HG02970 (cell line): Measurements from ENCODE around the gene PCP2.
"Not testable (repeated sequence)": the region's sequence is repeated elsewhere in the genome, so short reads cannot be mapped to it uniquely, and the experiment has no call there.

Experiments used
- ATAC-seq: cut with Tn5 transposase; IDR thresholded peaks from one replicate; pipeline ENCODE4 v1.9.1; 2021; ENCODE audit warnings: mild to moderate bottlenecking, moderate library complexity, moderate number of reproducible peaks; ENCODE audit not compliant: unreplicated experiment, low FRiP score

PCP2 gene

DNA sequence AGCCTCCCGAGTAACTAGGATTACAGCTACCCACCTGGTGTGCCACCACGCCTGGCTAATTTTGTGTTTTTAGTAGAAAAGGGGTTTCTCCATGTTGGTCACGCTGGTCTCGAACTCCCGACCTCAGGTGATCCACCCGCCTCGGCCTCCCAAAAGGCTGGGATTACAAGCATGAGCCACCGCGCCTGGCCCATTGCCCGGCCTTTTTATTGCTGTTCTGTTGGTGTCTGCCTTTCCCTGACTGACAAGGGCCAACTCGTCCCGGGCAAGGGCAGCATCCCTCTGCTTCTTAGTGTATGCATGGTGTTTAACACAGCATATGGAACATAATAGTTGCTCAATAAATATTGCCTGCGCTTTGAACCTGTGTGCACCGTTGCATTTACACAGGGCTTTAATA lies 29.1 kb upstream of the PCP2 start:
- no peak for ATAC-seq

DNA sequence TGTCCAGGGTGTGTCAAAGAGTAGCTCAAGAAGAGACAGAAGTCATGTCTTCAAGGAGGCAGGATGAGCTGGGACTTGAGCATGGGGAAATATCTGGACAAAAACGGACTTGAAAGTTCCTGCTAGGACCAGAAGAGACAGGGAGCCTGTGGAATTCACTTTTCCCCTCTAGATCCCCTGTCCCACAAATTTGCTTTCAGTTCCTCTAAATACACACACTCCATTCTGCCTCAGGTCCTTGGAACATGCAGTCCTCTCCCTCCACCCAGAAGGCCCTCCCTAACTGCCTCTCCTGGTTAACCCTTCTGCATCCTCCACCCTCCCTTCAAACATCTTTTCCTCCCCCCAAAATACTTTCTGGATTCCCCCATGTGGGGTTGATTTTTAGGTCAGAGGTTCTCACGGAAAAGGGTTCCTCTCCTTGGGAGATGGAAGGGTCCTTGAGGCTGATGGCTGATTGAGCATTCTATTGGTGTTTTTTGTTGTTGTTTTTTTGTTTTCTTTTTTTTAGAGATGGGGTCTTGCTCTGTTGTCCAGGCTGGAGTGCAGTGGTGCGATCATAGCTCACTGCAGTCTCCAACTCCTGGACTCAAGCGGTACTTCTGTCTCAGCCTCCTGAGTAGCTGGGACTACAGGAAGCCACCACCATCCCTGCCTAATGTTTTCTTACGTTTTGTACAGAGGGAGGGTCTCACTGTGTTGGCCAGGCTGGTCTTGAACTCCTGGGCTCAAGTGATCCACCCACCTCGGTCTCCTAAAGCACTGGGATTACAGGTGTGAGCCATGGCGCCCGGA lies 28.4 kb upstream of the PCP2 start:
- no peak for ATAC-seq

DNA sequence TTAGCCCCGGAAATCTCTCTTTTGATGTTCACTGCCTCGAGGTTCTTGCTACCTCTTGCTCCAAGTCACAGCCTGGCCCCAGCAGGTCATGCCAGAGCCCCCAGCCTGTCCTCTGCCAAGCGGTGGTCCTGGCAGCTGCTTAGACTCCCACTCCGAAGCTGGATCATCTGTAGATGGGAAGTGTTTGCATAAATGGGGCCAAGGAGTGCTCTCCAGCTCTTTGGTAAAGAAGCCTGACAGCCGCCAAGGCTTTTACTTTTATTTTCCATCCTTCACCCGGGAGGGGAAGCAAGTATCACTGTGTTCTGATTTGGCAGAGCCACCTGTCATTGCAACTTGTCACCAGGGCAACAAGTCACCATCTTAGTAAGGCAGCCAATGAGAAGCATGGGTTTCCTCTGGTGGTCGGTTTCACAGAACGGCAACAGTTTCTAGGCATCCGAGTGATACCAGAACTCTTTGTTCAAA lies 24.7 kb upstream of the PCP2 start:
- ATAC-seq: no peak

DNA sequence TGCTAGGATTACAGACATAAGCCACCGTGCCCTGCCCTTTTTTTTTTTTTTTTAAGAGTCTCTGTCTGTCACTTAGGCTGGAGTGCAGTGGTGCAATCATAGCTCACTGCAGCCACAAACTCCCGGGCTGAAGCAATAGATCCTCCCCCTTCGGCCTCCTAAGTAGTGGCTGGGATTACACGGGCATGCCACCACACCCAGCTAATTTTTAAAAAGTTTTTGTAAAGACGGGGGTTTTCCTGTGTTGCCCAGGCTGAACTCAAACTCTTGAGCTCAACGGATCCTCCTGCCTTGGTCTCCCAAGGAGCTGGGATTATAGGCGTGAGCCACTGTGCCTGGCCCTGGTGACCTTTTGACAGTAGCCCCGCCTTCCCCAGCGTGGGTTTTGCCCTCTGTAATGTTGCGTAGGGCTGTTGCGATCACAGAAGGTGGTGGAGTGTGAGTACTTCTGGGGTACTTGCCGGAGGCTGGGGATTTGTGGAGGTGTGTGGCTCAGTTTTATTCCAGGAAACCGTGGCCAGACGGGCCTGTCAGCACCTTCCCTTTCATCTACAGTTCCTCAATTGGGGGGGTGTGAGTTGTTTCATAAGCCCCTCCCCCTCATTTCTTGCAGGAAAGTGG lies 23.7 kb upstream of the PCP2 start:
- ATAC-seq: no peak

DNA sequence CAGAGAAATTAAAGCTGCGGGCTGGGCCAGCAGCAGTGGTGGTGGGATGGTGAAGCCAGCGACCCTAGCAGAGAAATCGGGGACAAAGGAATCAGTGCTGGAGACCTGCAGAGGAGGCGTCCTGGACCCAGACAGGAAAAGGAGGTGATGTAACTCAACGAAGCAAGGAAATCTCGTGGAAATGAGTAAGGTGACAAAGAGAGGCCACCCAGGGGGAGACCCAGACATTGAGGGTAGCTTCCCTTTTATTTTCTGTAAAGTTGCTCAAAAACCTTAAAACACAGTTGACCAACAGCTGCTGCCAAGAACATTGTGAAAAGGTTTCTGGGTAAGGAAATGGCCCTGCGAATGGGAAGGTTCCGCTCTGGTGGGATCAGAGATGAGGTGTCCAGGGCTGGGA lies 22.1 kb upstream of the PCP2 start:
- no peak for ATAC-seq

DNA sequence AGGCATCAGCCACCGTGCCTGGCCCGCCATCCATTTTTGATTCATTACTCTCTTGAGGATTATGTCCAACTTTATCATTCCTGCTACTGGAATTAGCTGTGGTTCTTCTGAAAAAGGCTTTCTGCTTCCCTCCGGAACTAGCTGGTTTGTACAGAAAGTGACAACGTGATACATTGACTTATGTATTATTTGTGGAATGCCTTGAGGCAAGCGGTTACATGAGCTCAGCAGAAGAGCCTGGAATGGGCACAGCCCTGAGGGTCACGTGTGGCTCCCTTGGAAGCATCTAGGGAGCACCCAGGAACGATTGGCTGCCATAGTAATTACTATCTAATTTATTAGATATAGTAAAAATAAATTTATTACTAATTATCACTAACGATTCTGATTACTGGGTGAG lies 20.9 kb upstream of the PCP2 start:
- no peak for ATAC-seq

DNA sequence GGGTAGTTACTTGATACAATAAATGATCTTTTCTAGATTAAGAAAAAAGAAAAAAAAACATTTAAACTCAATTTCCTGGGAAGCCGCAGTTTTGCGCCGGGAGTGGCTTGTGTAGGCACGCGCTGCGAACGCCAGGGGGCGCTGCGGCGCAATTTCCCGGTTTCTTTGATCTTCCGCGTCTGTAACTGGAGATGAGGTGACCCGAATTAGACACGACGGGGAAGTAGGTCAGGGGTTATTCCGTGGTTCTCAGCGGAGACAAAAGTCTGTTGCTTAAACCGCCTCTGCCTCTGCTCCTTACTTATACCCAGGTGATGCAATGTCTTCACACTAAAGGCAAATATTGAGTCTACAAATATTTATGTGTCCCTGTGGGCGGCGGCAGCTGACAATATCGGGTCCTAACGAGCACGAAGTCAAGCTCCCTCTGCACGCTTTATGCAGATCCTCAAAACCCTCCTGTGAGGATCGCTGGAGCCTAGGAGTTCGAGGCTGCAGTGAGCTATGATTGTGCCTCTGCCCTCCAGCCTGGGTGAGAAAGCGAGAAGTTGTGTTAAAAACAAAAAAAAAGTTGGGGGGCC lies 18.6 kb upstream of the PCP2 start:
- ATAC-seq: no peak

DNA sequence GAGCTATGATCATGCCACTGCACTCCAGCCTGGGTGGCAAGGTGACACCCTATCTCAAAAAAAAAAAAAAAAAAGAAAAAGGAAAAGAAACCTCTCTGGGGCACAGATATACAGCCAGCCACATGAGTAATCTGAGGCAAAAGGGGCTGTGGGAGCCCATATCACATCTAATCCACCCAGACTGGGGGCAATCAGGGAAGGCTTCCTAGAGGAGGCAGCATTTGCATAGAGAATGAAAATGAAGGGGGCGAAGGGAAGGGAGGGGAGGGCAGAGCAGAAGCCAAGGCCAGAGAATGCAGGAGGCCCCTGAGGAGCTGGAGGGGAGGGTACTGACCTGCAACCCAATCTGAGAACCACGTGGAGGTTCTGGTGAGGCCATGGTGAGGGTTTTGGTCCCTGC lies 16.6 kb upstream of the PCP2 start:
- no peak for ATAC-seq

DNA sequence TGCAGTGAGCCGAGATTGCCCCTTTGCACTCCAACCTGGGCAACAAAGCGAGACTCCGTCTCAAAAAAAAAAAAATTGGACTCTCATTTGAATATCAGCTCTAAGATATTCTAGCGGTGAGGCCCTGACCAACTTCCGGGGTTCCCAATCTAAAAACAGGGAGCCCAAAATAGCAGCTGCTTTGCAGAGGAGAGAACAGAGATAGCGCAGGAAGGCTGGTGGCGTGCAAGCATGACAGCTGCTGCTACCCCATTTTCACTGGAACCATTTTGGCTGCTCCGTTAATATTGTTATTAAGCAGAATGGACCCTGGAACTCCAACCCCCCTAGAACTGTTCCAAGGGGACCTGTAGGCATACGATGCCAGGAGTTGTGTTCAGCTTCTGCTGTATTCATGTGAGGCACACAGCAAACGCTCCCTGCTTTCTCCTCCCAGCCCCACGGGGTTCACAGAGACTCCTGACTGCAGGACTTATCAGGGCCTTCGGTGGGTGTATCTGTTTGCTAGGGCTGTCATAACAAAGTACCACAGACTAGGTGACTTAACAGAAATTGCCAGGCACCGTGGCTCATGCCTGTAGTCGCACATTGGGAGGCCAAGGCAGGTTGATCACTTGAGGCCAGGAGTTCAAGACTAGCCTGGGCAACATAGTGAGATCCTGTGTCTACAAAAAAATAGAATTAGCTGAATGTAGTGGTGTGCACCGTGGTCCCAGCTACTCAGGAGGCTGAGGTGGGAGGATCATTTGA lies 14.9 kb upstream of the PCP2 start:
- no peak for ATAC-seq

DNA sequence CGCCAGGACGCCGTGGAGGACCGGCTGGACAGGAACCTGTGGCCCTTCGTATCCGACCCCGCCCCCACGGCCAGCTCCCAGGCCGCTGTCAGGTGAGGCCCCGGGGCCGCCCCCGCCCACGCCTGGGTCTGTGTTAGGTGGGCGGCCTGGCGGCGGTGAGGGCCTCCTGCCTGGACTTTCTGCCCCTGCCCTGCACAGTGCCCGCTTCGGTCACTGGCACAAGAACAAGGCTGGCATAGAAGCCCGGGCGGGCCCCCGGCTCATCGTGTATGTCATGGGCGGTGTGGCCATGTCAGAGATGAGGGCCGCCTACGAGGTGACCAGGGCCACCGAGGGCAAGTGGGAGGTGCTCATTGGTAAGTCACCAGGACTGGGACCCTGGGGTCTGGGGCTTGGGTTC lies 13.6 kb upstream of the PCP2 start:
- no peak for ATAC-seq

DNA sequence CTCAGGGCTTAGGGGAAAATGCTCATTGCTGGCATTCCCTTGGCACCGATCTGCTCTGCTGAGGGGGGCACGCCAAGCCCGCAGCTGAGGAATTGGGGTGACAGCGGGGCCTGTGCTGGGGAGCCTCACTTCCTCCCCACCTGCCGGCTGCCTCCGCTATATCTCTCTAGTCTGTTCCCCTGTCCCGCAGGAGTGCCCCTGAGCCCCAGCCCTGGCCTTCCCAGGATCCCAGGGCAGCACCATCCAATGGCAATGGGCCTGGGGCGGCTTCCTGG lies 12.8 kb upstream of the PCP2 start:
- ATAC-seq: no peak

DNA sequence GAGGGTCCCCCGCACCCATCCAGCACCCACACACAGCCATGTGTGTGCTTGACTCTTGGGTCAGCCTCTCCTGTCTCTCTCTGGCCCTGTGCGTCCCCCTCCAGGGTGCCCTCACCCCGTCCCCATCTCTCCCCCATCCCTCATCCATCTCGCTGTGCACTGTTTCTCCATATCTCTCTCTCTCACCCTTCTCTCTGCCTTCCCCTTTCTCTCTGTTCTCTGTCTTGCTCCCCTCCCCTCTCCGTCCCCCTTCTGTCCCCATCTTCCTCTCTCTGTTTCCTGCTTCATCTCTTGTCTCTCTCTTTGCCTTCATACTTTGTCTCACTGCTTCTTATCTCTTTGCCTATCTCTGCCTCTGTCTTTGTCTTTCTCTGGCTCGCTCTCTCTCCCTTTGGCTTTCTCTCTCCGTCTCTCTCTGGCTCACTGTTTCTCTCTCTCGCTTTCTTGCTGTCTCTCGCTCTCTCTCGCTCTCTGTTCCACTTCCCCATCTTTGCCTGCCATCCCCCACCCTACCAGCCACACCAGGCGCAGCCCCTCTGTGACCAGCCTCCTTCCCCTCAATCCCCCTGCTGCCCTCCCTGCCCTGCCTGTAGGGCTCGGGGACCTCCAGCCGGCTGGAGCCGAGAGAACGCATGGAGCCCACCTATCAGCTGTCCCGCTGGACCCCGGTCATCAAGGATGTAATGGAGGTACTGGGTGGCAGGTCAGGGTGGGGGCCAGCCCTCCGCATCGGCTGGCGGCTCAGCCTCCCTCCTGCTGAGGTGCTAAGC lies 12.3 kb upstream of the PCP2 start:
- no peak for ATAC-seq

DNA sequence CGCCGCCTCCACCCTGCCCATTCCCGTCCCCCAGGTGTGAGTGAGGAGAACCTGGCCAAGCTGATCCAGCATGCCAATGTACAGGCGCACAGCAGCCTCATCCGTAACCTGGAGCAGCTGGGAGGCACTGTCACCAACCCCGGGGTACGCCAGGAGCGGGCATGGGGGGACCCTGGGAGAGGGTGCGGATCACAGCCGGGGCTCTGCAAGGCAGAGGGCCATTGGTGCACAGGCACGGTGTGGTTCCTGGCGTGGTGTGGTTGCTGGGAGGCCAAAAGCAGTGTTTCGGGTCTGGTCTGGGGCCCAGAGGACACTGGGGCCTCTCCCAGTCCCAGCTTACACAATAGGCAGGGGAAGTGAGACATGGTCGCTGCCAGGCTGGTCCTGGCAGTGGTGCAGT lies 11.6 kb upstream of the PCP2 start:
- ATAC-seq: no peak

DNA sequence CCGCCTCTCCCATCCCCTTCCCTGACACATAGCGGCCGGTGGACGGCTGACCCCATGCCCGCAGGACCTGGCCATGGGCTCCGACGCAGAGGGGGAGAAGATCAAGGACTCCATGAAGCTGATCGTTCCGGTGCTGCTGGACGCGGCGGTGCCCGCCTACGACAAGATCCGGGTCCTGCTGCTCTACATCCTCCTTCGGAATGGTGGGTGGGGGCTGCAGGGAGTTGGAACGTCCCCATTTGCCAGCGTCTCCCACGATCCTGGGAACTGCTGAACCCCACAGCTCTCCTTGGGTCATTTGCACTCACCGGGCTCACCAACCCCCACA lies 11.0 kb upstream of the PCP2 start:
- no peak for ATAC-seq

DNA sequence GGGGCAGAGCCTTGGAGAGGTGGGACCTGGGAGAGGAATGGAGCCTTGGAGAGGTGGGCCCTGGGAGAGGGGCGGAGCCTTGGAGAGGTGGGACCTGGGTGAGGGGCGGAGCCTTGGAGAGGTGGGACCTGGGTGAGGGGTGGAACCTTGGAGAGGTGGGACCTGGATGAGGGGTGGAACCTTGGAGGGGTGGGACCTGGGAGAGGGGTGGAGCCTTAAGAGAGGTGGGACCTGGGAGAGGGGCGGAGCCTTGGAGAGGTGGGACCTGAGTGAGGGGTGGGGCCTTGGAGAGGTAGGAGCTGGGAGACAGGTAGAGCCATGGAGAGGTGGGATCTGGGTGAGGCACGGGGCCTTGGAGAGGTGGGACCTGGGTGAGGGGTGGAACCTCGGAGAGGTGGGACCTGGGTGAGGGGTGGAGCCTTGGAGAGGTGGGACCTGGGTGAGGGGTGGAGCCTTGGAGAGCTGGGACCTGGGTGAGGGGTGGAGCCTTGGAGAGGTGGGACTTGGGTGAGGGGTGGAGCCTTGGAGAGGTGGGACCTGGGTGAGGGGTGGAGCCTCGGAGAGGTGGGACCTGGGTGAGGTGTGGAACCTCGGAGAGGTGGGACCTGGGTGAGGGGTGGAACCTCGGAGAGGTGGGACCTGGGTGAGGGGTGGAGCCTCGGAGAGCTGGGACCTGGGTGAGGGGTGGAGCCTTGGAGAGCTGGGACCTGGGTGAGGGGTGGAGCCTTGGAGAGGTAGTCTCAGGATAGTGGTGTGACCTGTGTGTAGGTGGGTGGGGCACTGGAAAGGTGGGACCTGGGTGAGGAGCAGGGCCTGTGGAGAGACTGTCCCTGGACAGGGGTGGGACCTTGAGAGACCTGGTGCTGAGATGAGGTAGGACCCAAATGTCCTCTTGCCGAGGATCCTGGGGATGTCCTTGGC lies 10.4 kb upstream of the PCP2 start:
- not testable (repeated sequence) for ATAC-seq

DNA sequence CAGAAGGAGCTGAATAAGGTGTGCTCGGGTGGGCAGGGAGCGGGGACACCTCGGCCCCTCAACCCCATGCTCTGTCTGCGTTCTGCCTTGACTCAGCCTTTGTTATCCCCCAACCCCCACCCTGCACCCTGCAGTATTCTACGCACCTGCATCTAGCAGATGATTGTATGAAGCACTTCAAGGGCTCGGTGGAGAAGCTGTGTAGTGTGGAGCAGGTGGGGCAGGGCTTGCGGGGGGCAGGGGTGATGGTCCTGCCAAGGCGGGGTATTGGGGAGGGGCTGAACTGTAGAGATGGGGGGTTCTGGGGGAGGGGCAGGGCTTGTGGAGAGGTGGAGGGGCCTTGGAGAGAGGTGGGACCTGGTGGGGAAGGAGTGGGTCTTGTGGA lies 9.5 kb upstream of the PCP2 start:
- no peak for ATAC-seq

DNA sequence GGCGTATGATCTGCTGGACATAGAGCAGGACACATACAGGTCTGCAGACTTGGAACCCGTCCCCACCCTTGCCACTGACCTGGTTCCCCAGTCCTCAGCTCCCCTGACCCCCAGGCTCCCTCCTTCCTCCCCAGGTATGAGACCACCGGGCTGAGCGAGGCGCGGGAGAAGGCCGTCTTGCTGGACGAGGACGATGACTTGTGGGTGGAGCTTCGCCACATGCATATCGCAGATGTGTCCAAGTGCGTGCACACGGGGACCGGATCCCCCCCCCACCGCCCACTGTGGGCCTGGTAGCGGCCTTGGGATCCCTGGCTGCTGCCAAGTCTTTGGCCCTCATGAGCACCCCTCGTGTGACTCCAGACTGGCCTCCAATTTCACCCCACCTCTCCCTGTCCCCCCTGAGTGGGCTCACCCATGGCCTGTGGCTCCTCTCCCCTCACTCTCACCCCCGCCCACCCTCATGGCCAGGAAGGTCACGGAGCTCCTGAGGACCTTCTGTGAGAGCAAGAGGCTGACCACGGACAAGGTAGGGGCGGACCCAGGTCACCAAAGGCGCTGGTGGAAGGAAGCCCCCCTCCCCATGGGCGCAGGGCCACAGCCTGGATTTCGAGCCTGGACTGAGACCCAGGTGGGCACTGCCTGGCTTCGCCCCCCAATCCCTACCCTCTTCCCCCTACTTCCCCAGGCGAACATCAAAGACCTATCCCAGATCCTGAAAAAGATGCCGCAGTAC lies 8.9 kb upstream of the PCP2 start:
- no peak for ATAC-seq

DNA sequence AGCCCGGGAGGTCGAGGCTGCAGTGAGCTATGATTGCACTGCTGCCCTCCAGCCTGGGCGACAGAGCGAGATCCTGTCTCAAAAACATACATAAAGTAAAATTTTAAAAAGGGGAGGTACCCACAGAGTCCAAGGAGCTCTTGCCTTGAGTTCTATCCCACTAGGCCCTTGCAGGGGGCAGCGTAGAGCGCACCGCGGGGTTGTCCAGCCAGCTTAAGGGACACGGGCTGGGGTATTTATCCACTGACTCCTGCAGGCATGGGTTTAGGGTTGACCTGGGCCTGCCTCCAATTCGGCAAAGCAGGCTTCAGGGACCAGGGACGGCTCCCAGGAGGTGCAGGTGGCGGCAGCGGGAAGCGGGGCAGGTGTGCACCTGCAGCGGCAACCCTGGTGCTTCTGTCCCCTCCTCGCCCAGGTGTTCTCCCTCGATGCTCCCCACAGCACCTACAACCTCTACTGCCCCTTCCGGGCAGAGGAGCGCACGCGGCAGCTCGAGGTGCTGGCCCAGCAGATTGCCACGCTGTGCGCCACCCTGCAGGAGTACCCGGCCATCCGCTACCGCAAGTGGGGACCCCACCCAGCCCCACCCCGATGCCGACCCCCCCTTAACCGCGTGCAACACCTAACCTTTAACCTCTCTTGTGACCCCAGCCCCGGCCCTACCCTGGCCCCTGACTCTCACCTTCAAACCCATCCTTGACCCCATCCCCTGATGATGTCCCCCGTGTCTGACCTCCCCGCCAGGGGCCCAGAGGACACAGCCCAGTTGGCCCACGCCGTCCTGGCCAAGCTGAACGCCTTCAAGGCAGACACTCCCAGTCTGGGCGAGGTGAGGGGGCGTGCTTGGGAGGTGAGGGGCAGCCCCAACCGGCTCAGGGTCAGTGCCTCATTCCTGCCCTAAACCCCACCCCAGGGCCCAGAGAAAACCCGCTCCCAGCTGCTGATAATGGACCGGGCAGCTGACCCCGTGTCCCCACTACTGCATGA lies 8.1 kb upstream of the PCP2 start:
- ATAC-seq: no peak
